Neuronal stem cell (in vitro differentiated cells): ENCODE measurements around the gene SMAD5.

Experiments used
- DNase-seq: peaks from one replicate; pipeline ENCODE4 v3.0.0-alpha.2; 2013; ENCODE audit warnings: low spot score
- H2AFZ ChIP-seq: one replicate; pipeline ENCODE4 v1.6.1; 2013; ENCODE audit warnings: mild to moderate bottlenecking, low read length, inconsistent platforms
- H2AK5ac ChIP-seq: 2 replicates; pipeline ENCODE4 v1.6.1; 2013; ENCODE audit warnings: low read depth, mild to moderate bottlenecking, inconsistent platforms, low read length, moderate library complexity, mixed read lengths
- H2BK120ac ChIP-seq: 2 replicates; pipeline ENCODE4 v1.6.1; 2013; ENCODE audit warnings: low read depth, mild to moderate bottlenecking, inconsistent platforms, low read length, moderate library complexity, mixed read lengths
- H2BK12ac ChIP-seq: one replicate; pipeline ENCODE4 v1.6.1; 2013; ENCODE audit warnings: low read length, inconsistent platforms
- H2BK15ac ChIP-seq: 2 replicates; pipeline ENCODE4 v1.6.1; 2013; ENCODE audit warnings: mild to moderate bottlenecking, low read length, inconsistent platforms, mixed read lengths
- H2BK5ac ChIP-seq: one replicate; pipeline ENCODE4 v1.6.1; 2013; ENCODE audit warnings: inconsistent platforms, mild to moderate bottlenecking, low read length, moderate library complexity
- H3K14ac ChIP-seq: one replicate; pipeline ENCODE4 v1.6.1; 2013; ENCODE audit warnings: low read length, inconsistent platforms
- H3K18ac ChIP-seq: 2 replicates; pipeline ENCODE4 v1.6.1; 2013; ENCODE audit warnings: low read length, inconsistent platforms
- H3K23ac ChIP-seq: 2 replicates; pipeline ENCODE4 v1.6.1; 2013; ENCODE audit warnings: low read depth, mild to moderate bottlenecking, mixed read lengths, low read length, inconsistent platforms; ENCODE audit not compliant: poor library complexity
- H3K27ac ChIP-seq: replicated peaks from 3 replicates; pipeline ENCODE4 v1.5.1; 2013; ENCODE audit warnings: low read length, inconsistent platforms
- H3K27me3 ChIP-seq, 3 experiments: 2 replicates each; pipeline ENCODE4 v1.6.1; 2013; ENCODE audit warnings: low read length in 3 of 3, mild to moderate bottlenecking in 2 of 3, inconsistent platforms in 1 of 3, low read depth in 1 of 3, mixed read lengths in 1 of 3, moderate library complexity in 1 of 3; ENCODE audit not compliant: control insufficient read depth in 3 of 3, insufficient read depth in 3 of 3
- H3K36me3 ChIP-seq, 2 donors: replicated peaks in 1 of 2; 2 replicates each; pipeline ENCODE4 v1.6.1; 2013; ENCODE audit warnings: low read length in 2 of 2; ENCODE audit not compliant: control insufficient read depth in 2 of 2, insufficient read depth in 2 of 2
- H3K4ac ChIP-seq: 2 replicates; pipeline ENCODE4 v1.6.1; 2013; ENCODE audit warnings: inconsistent platforms, mild to moderate bottlenecking, low read length, moderate library complexity
- H3K4me1 ChIP-seq, 2 donors: 1 replicate in 1 of 2; 2 replicates in 1 of 2; pipeline ENCODE4 v1.6.1; 2013; ENCODE audit warnings: low read length in 2 of 2, low read depth in 1 of 2; ENCODE audit not compliant: control insufficient read depth in 2 of 2, insufficient read depth in 1 of 2
- H3K4me2 ChIP-seq: one replicate; pipeline ENCODE4 v1.6.1; 2013; ENCODE audit warnings: mild to moderate bottlenecking, low read length, inconsistent platforms; ENCODE audit not compliant: insufficient read depth, poor library complexity, severe bottlenecking
- H3K4me3 ChIP-seq, 2 donors: 2 replicates each; pipeline ENCODE4 v1.5.1; 2013; ENCODE audit warnings: low read length in 2 of 2, mild to moderate bottlenecking in 2 of 2, inconsistent platforms in 1 of 2, moderate library complexity in 1 of 2
- H3K79me1 ChIP-seq: one replicate; pipeline ENCODE4 v1.6.1; 2013; ENCODE audit warnings: low read depth, mild to moderate bottlenecking, inconsistent platforms, low read length, moderate library complexity
- H3K9ac ChIP-seq: one replicate; pipeline ENCODE4 v1.6.1; 2013; ENCODE audit warnings: mild to moderate bottlenecking, low read depth, low read length, inconsistent platforms; ENCODE audit not compliant: poor library complexity
- H3K9me3 ChIP-seq, 2 donors: replicated peaks in 1 of 2; 2 replicates each; pipeline versions ENCODE3 to v1.6.1; 2013; ENCODE audit warnings: low read length in 2 of 2, mild to moderate bottlenecking in 2 of 2, inconsistent platforms in 1 of 2, low read depth in 1 of 2, mixed read lengths in 1 of 2, moderate library complexity in 1 of 2; ENCODE audit not compliant: control insufficient read depth in 2 of 2, insufficient read depth in 1 of 2
- H4K8ac ChIP-seq: one replicate; pipeline ENCODE4 v1.6.1; 2013; ENCODE audit warnings: low read depth, mild to moderate bottlenecking, inconsistent platforms, low read length, moderate library complexity
- H4K91ac ChIP-seq: one replicate; pipeline ENCODE4 v1.6.1; 2013; ENCODE audit warnings: low read length, low read depth, mild to moderate bottlenecking, inconsistent platforms; ENCODE audit not compliant: poor library complexity
- WGBS, 2 donors: extraction: QIAGEN DNeasy Blood & Tissue Kit; methylation state at CpG; one replicate each; pipeline ENCODE4 v1.1.7; 2013; ENCODE audit warnings: missing lambda C conversion rate in 2 of 2, mixed read lengths in 1 of 2; ENCODE audit not compliant: insufficient read length in 2 of 2, insufficient replicate concordance in 1 of 2; ENCODE audit errors: extremely low coverage in 2 of 2; 5-methylcytosine and 5-hydroxymethylcytosine counted together

Gene SMAD5

DNA sequence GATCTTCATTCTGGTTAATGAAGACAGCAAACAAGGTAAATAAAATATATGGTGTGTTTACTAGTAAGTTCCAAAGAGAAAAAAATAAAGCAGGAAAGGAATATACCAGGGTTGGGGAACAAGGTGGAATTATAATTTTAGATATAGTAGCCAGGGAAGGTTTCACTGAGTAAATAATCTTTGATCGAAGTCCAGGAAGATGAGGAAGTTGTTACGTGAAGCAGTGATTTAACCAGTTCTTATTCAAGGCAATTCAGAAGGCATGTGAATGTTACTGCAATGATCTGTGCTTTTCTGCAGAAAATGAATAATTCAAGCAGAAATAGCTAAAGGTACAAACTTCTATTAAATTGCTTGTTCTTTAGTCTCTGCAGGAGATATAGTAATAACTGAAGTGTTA, 54.2 kb downstream of the SMAD5 start:
- no CpG with 5 or more reads among the region's 2 CpGs for WGBS, 2 donors
- Histone ChIP-seq H3K27ac (no peak overlapping the region), H3K18ac (no peak overlapping the region)

GRCh38 chr5:136188859-136189258, 56.2 kb downstream of the SMAD5 start:
- Histone ChIP-seq H3K4me3 (no peak overlapping the region), H3K9ac (no peak overlapping the region)
- no CpG with 5 or more reads among the region's 7 CpGs for WGBS, 2 donors

More for the DNA sequence above, 54.2 kb downstream of the SMAD5 start:
- Histone ChIP-seq H3K4me2 (no peak overlapping the region), H3K9me3 (no peaks in the 10 kb centered on the region), H3K4me3 (no peak overlapping the region), H3K79me1 (no peaks in the 10 kb centered on the region), H3K4me1 (peaks cover under 1 to 1% of the 10 kb centered on the region in 2 donors), H2AFZ (no peak overlapping the region), H4K8ac (no peak overlapping the region), H3K36me3 (peaks cover 3 to 50% of the 10 kb centered on the region in 2 donors), H3K27me3 (peaks cover 5 to 24% (median 19%) of the 10 kb centered on the region in 3 experiments), H3K23ac (no peak overlapping the region), H3K4ac (no peak overlapping the region), H3K9ac (no peak overlapping the region), H2BK12ac (no peak overlapping the region), H2BK5ac (no peak overlapping the region), H3K14ac (no peak overlapping the region), H2BK15ac (no peak overlapping the region), H4K91ac (no peak overlapping the region), H2AK5ac (no peak overlapping the region), H2BK120ac (no peak overlapping the region)
- no peak for DNase-seq

DNA sequence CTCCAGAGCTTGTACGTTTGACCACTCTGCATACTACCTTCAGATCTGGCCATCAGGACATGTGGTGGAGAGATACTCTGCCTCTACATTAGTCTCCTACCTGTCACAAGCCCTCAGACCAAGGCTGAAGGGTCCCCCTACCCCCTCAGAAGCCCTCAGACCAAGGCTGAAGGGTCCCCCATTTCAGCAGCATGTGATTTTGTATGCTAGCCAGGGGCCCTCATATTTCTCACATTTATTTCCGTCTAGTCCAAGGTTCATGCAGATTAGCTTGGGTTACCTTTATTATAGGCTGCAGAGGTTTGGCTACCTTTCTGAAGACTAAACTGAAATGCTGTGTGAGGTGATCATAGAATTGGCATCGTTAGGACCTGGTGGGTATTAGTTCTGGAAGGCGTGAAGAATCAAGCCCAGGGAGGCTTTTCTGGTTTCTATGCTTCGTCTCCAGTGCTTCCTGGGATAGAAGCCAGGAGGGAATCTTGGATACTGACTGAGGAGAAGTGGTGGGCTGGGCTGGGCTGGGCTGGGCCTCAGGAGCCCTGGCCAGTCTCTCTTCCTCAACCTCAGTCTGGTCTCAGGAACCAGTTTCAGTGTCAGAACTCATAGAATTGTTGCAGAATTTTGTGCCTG, 57.6 kb downstream of the SMAD5 start:
- H2BK12ac ChIP-seq: no peak overlapping the region
- no peak overlapping the region for H2BK120ac ChIP-seq
- H3K36me3 ChIP-seq: peaks cover 3 to 40% of the 10 kb centered on the region in 2 donors
- H3K23ac ChIP-seq: no peak overlapping the region
- H3K4me3 ChIP-seq: no peak overlapping the region
- DNase-seq: no peak
- H3K27me3 ChIP-seq: peaks cover 9 to 45% (median 43%) of the 10 kb centered on the region in 3 experiments
- H3K27ac ChIP-seq: no peak overlapping the region
- WGBS, 2 donors: no CpG with 5 or more reads among the region's 5 CpGs
- H3K9me3 ChIP-seq: no peaks in the 10 kb centered on the region
- H2AK5ac ChIP-seq: no peak overlapping the region
- no peaks in the 10 kb centered on the region for H3K79me1 ChIP-seq
- no peak overlapping the region for H4K8ac ChIP-seq
- no peak overlapping the region for H3K9ac ChIP-seq
- H4K91ac ChIP-seq: no peak overlapping the region
- peaks cover 9 to 12% of the 10 kb centered on the region in 2 donors for H3K4me1 ChIP-seq
- H2BK15ac ChIP-seq: no peak overlapping the region
- H3K14ac ChIP-seq: no peak overlapping the region
- H3K4ac ChIP-seq: no peak overlapping the region
- H2BK5ac ChIP-seq: no peak overlapping the region
- no peak overlapping the region for H3K4me2 ChIP-seq
- H2AFZ ChIP-seq: no peak overlapping the region
- H3K18ac ChIP-seq: no peak overlapping the region

More at GRCh38 chr5:136188859-136189258, 56.2 kb downstream of the SMAD5 start:
- H2BK120ac ChIP-seq: no peak overlapping the region
- no peak overlapping the region for H2BK5ac ChIP-seq
- H3K4me1 ChIP-seq: peaks cover 9 to 12% of the 10 kb centered on the region in 2 donors
- H3K4me2 ChIP-seq: no peak overlapping the region
- peaks cover 9 to 40% (median 30%) of the 10 kb centered on the region in 3 experiments for H3K27me3 ChIP-seq
- DNase-seq: no peak
- H4K8ac ChIP-seq: no peak overlapping the region
- H4K91ac ChIP-seq: no peak overlapping the region
- H3K79me1 ChIP-seq: no peaks in the 10 kb centered on the region
- H3K36me3 ChIP-seq: peaks cover 3 to 40% of the 10 kb centered on the region in 2 donors
- H2BK12ac ChIP-seq: no peak overlapping the region
- H2AFZ ChIP-seq: no peak overlapping the region
- H2AK5ac ChIP-seq: no peak overlapping the region
- H3K4ac ChIP-seq: no peak overlapping the region
- no peak overlapping the region for H2BK15ac ChIP-seq
- H3K9me3 ChIP-seq: no peaks in the 10 kb centered on the region
- no peak overlapping the region for H3K23ac ChIP-seq
- H3K18ac ChIP-seq: no peak overlapping the region
- no peak overlapping the region for H3K27ac ChIP-seq
- no peak overlapping the region for H3K14ac ChIP-seq

- Histone ChIP-seq H4K91ac (no peak overlapping the region), H3K23ac (no peak overlapping the region), H2AFZ (no peak overlapping the region), H3K9me3 (no peaks in the 10 kb centered on the region), H2BK120ac (no peak overlapping the region), H3K79me1 (no peaks in the 10 kb centered on the region), H3K27ac (no peak overlapping the region), H2BK12ac (no peak overlapping the region), H3K4me1 (peaks cover 9 to 13% of the 10 kb centered on the region in 2 donors), H3K27me3 (peaks cover 9 to 50% (median 45%) of the 10 kb centered on the region in 3 experiments), H3K36me3 (peaks cover 3 to 34% of the 10 kb centered on the region in 2 donors), H3K9ac (no peak overlapping the region), H3K4ac (no peak overlapping the region), H3K4me2 (no peak overlapping the region), H4K8ac (no peak overlapping the region), H2BK15ac (no peak overlapping the region), H2AK5ac (no peak overlapping the region), H2BK5ac (no peak overlapping the region), H3K4me3 (no peak overlapping the region), H3K18ac (no peak overlapping the region), H3K14ac (no peak overlapping the region)
- DNase-seq: no peak
- no CpG with 5 or more reads among the region's 1 CpG for WGBS, 2 donors
These were observed 58.3 kb downstream of the SMAD5 start for GRCh38 chr5:136190904-136191303.
